Stomach (tissue), 9 donors: Measurements from ENCODE around the gene ZNF451. TPM values are rescaled to one million over a fixed set of nuclear protein-coding genes. Genes with fewer than 3 reads are reported as not detected.

Source experiments
- DNase-seq, 2 donors: peaks; one replicate each; pipeline versions ENCODE4 v3.0.0 to v3.0.0-alpha.2; 2013 to 2019
- H3K27ac ChIP-seq, 5 donors: fragments of 200-600 bp in 4 of 5; sonication (generic) in 4 of 5; one replicate each; pipeline ENCODE4 v1.5.1; 2013 to 2019; ENCODE audit warnings: mild to moderate bottlenecking in 1 of 5, moderate library complexity in 1 of 5
- H3K27me3 ChIP-seq, 3 donors: fragments of 200-600 bp; sonication (generic); one replicate each; pipeline ENCODE4 v1.5.1; 2017 to 2019; ENCODE audit warnings: mixed run types in 1 of 3
- H3K36me3 ChIP-seq, 4 donors: fragments of 200-600 bp; sonication (generic); 1 replicate in 3 of 4; 2 replicates in 1 of 4; pipeline ENCODE4 v1.5.1; 2016 to 2019
- H3K4me1 ChIP-seq, 4 donors: fragments of 200-600 bp; sonication (generic); one replicate each; pipeline ENCODE4 v1.5.1; 2016 to 2019
- H3K4me3 ChIP-seq, 4 donors: fragments of 200-600 bp; sonication (generic) in 3 of 4; one replicate each; pipeline ENCODE4 v1.5.1; 2016 to 2019; ENCODE audit warnings: mild to moderate bottlenecking in 1 of 4
- H3K9me3 ChIP-seq, 4 donors: fragments of 200-600 bp; sonication (generic); one replicate each; pipeline ENCODE4 v1.5.1; 2016 to 2019
- CTCF ChIP-seq, 7 experiments: fragments of 450-650 bp in 4 of 7; fragments of 200-600 bp in 3 of 7; sonication (generic) in 3 of 7; IDR thresholded peaks; one replicate each; pipeline ENCODE4 v1.5.1; 2016 to 2019; ENCODE audit warnings: antibody characterized with exemption in 7 of 7, control low read depth in 2 of 7, mild to moderate bottlenecking in 1 of 7
- EP300 ChIP-seq: sonication (generic); formaldehyde crosslinking; IDR thresholded peaks from one replicate; pipeline ENCODE4 v1.6.1; 2017; ENCODE audit warnings: antibody characterized with exemption
- POLR2A ChIP-seq, 4 donors: fragments of 450-650 bp; IDR thresholded peaks; one replicate each; pipeline ENCODE4 v1.6.1; 2016; ENCODE audit warnings: antibody characterized with exemption in 4 of 4, control low read depth in 2 of 4, mild to moderate bottlenecking in 1 of 4, moderate library complexity in 1 of 4
- POLR2AphosphoS5 ChIP-seq, 3 donors: sonication (generic); formaldehyde crosslinking; IDR thresholded peaks; one replicate each; pipeline ENCODE4 v1.6.1; 2016; ENCODE audit warnings: antibody characterized with exemption in 3 of 3
- WGBS, 5 donors: extraction: QIAGEN DNeasy Blood & Tissue Kit in 3 of 5; methylation state at CpG; one replicate each; pipeline versions ENCODE4 v1.1.5 to v1.1.7; 2013 to 2018; 5-methylcytosine and 5-hydroxymethylcytosine counted together
- intact Hi-C: fragments of 100-400 bp; cut with DNase I; formaldehyde crosslinking; loops from one replicate; pipeline ENCODE4 v1.15.1; 2023; ENCODE audit warnings: low total_unique reads
- polyA plus RNA-seq, 3 donors: library from polyadenylated mRNA; stranded (reverse); fragments of 200-250 nt; gene quantifications; one replicate each; pipeline ENCODE4 v1.2.3, GENCODE V29; 2013
- total RNA-seq, 5 donors: library from RNA; depleted of rRNA; stranded (reverse); fragments of >200 nt; gene quantifications; one replicate each; pipeline versions ENCODE4 v1.1.0 to v1.2.3, GENCODE V29; 2014 to 2016
- donor health status: healthy with polysubstance abuse.
- donor health status: Bipolar disorder and iron deficiency.
- donor health status: healthy.

Gene ZNF451
- total and polyA plus RNA-seq, 8 donors: 6.0 to 402 (median 35.1) TPM

- 2 to 7% (median 4%) methylated on average over 19 of the region's 19 CpGs for WGBS, 5 donors
- TF ChIP-seq POLR2A (IDR thresholded peaks at IDR 0.05): no peak
- TF ChIP-seq POLR2AphosphoS5 (IDR thresholded peaks at IDR 0.05): no peak
- TF ChIP-seq CTCF (IDR thresholded peaks at IDR 0.05): no peak
- TF ChIP-seq EP300: no peak
- H3K4me1 ChIP-seq: peaks cover 9 to 59% (median 29%) of the 10 kb centered on the region in 4 donors
- intact Hi-C loops: no loop called here
- peaks cover 0 to 2% (median 0%) of the 10 kb centered on the region in 4 donors for H3K36me3 ChIP-seq
- peak overlapping the region; percentile 64 to 82 (median 72) for H3K4me3 ChIP-seq
- H3K9me3 ChIP-seq: no peaks in the 10 kb centered on the region
- peak overlapping the region; percentile 89 to 97 (median 93) for H3K27ac ChIP-seq
- peak in 1 of 2 donors; percentile 61 for DNase-seq
- H3K27me3 ChIP-seq: no peaks in the 10 kb centered on the region
Measured at GRCh38 chr6:57173056-57173885, 83.3 kb downstream of the ZNF451 start.

GRCh38 chr6:57173886-57174510 is 84.0 kb downstream of the ZNF451 start:
- Histone ChIP-seq H3K9me3 (no peaks in the 10 kb centered on the region), H3K4me1 (peaks cover 9 to 66% (median 32%) of the 10 kb centered on the region in 4 donors), H3K4me3 (peak overlapping the region; percentile 64 to 82 (median 72)), H3K27me3 (no peaks in the 10 kb centered on the region), H3K27ac (peak overlapping the region in 4 of 5 donors; percentile 89 to 97 (median 92)), H3K36me3 (no peaks in the 10 kb centered on the region)
- 40 to 54% (median 53%) methylated on average over 5 of the region's 5 CpGs for WGBS, 5 donors
- intact Hi-C loops: no loop called here
- TF ChIP-seq POLR2A (IDR thresholded peaks at IDR 0.05) (no peak), CTCF (IDR thresholded peaks at IDR 0.05) (no peak), POLR2AphosphoS5 (IDR thresholded peaks at IDR 0.05) (peak; percentile 28 to 74 (median 49))
- DNase-seq: peak in 1 of 2 donors; percentile 33

- 72 to 91% (median 89%) methylated on average over 3 of the region's 3 CpGs for WGBS, 5 donors
- peak overlapping the region in 3 of 4 donors; percentile 64 to 73 (median 71) for H3K4me3 ChIP-seq
- peak overlapping the region in 4 of 5 donors; percentile 89 to 97 (median 92) for H3K27ac ChIP-seq
- intact Hi-C loops: no loop called here
- no peaks in the 10 kb centered on the region for H3K36me3 ChIP-seq
- DNase-seq: no peak
- no peaks in the 10 kb centered on the region for H3K27me3 ChIP-seq
- TF ChIP-seq POLR2AphosphoS5 (IDR thresholded peaks at IDR 0.05) (no peak), CTCF (IDR thresholded peaks at IDR 0.05) (no peak), POLR2A (IDR thresholded peaks at IDR 0.05) (no peak), EP300 (no peak)
- H3K4me1 ChIP-seq: peaks cover 9 to 71% (median 34%) of the 10 kb centered on the region in 4 donors
- no peaks in the 10 kb centered on the region for H3K9me3 ChIP-seq
Measured at GRCh38 chr6:57174511-57174907, 84.5 kb downstream of the ZNF451 start.

GRCh38 chr6:57177545-57178265 is 87.7 kb downstream of the ZNF451 start:
- WGBS, 5 donors: 50 to 75% (median 70%) methylated on average over 11 of the region's 11 CpGs
- TF ChIP-seq POLR2AphosphoS5 (IDR thresholded peaks at IDR 0.05) (peak in 2 of 3 donors; percentile 23 to 63), CTCF (IDR thresholded peaks at IDR 0.05) (no peak)
- peaks cover 5 to 75% (median 35%) of the 10 kb centered on the region in 4 donors for H3K4me1 ChIP-seq
- peaks cover 0 to 15% (median 7%) of the 10 kb centered on the region in 4 donors for H3K36me3 ChIP-seq
- peak overlapping the region; percentile 30 to 97 (median 89) for H3K27ac ChIP-seq
- peak overlapping the region in 1 of 4 donors; percentile 17 for H3K4me3 ChIP-seq
- intact Hi-C loops: no loop called here
- peak in 1 of 2 donors; percentile 76 for DNase-seq
- H3K9me3 ChIP-seq: no peaks in the 10 kb centered on the region
- H3K27me3 ChIP-seq: no peaks in the 10 kb centered on the region
